Fibroblast of lung (primary cell): ENCODE measurements around the gene SLC35F3. TPM values are rescaled to one million over a fixed set of nuclear protein-coding genes. Genes with fewer than 3 reads are reported as not detected.

Source experiments
- DNase-seq, 2 donors: peaks; one replicate each; pipeline versions ENCODE4 v3.0.0 to v3.0.0-alpha.2; 2010; ENCODE audit warnings: low read depth in 2 of 2
- H2AFZ ChIP-seq: 2 replicates; pipeline ENCODE4 v1.5.1; 2012; ENCODE audit warnings: low read length, control low read depth, inconsistent platforms
- H3K27ac ChIP-seq: 2 replicates; pipeline ENCODE4 v1.5.1; 2011; ENCODE audit warnings: low read length, control low read depth; ENCODE audit not compliant: insufficient read depth
- H3K27me3 ChIP-seq: 2 replicates; pipeline ENCODE4 v1.5.1; 2011; ENCODE audit warnings: mild to moderate bottlenecking, low read length; ENCODE audit not compliant: control insufficient read depth, insufficient read depth
- H3K36me3 ChIP-seq: 2 replicates; pipeline ENCODE4 v1.5.1; 2011; ENCODE audit warnings: low read length; ENCODE audit not compliant: control insufficient read depth, insufficient read depth
- H3K4me1 ChIP-seq: 2 replicates; pipeline ENCODE4 v1.5.1; 2011; ENCODE audit warnings: low read length; ENCODE audit not compliant: control insufficient read depth, insufficient read depth; ENCODE audit errors: extremely low read depth
- H3K4me2 ChIP-seq: 2 replicates; pipeline ENCODE4 v1.5.1; 2011; ENCODE audit warnings: low read length, control low read depth; ENCODE audit not compliant: insufficient read depth; ENCODE audit errors: extremely low read depth
- H3K4me3 ChIP-seq, 4 experiments: fragments of 200-600 bp in 1 of 4; sonication (generic) in 1 of 4; replicated peaks in 1 of 4; 2 replicates each; pipeline ENCODE4 v1.5.1; 2011 to 2016; ENCODE audit warnings: low read length in 4 of 4, low read depth in 3 of 4, mild to moderate bottlenecking in 3 of 4, control low read depth in 2 of 4, inconsistent platforms in 1 of 4, mixed read lengths in 1 of 4; ENCODE audit not compliant: insufficient read depth in 1 of 4; ENCODE audit errors: control extremely low read depth in 1 of 4
- H3K79me2 ChIP-seq: 2 replicates; pipeline ENCODE4 v1.5.1; 2012; ENCODE audit warnings: mild to moderate bottlenecking, low read length, inconsistent platforms; ENCODE audit not compliant: control insufficient read depth, insufficient read depth
- H3K9ac ChIP-seq: 2 replicates; pipeline ENCODE4 v1.5.1; 2011; ENCODE audit warnings: mild to moderate bottlenecking, low read length, control low read depth; ENCODE audit not compliant: insufficient read depth
- H3K9me3 ChIP-seq: 2 replicates; pipeline ENCODE4 v1.5.1; 2012; ENCODE audit warnings: low read depth, low read length; ENCODE audit not compliant: control insufficient read depth, insufficient read depth
- H4K20me1 ChIP-seq: 2 replicates; pipeline ENCODE4 v1.5.1; 2011; ENCODE audit warnings: low read length; ENCODE audit not compliant: control insufficient read depth, insufficient read depth; ENCODE audit errors: extremely low read depth
- CTCF ChIP-seq, 2 donors: IDR thresholded peaks in 1 of 2; conservative IDR thresholded peaks in 1 of 2; 1 replicate in 1 of 2; 2 replicates in 1 of 2; pipeline ENCODE4 v1.5.1; 2011 to 2012; ENCODE audit warnings: low read length in 2 of 2, control low read depth in 1 of 2, inconsistent platforms in 1 of 2, low read depth in 1 of 2, mild to moderate bottlenecking in 1 of 2
- EZH2 ChIP-seq: IDR thresholded peaks from 2 replicates; pipeline ENCODE4 v1.5.1; 2012; ENCODE audit warnings: low read length, control low read depth, mild to moderate bottlenecking; ENCODE audit errors: missing control alignments
- polyA plus RNA-seq, 2 donors: library from polyadenylated mRNA; depleted of rRNA in 1 of 2; stranded (reverse) in 1 of 2; unstranded in 1 of 2; fragments of >200 nt; gene quantifications; 2 replicates each; pipeline ENCODE4 v1.2.1, GENCODE V29; 2011 to 2012; ENCODE audit warnings: missing spikeins in 1 of 2
- total RNA-seq: library from RNA; depleted of rRNA; stranded (reverse); fragments of >200 nt; gene quantifications from 2 replicates; pipeline ENCODE4 v1.2.1, GENCODE V29; 2014

SLC35F3 gene
- total and polyA plus RNA-seq, 2 donors (not counting 1 experiment from before 2014, with no cell fraction given) = not detected

- no peaks in the 10 kb centered on the region for H3K4me1 ChIP-seq
- no peak overlapping the region for H2AFZ ChIP-seq
- H3K79me2 ChIP-seq = no peaks in the 10 kb centered on the region
- no peak overlapping the region for H3K27ac ChIP-seq
- H4K20me1 ChIP-seq = no peaks in the 10 kb centered on the region
- H3K27me3 ChIP-seq = no peaks in the 10 kb centered on the region
- H3K4me3 ChIP-seq = no peak overlapping the region
- no peaks in the 10 kb centered on the region for H3K36me3 ChIP-seq
- no peak for TF ChIP-seq CTCF (conservative IDR thresholded peaks at IDR 0.05 in 1 of 2, IDR thresholded peaks at IDR 0.05 in 1 of 2; ENCODE audit: low read depth in 1 of 2, low read length in 2 of 2)
- H3K9me3 ChIP-seq = no peaks in the 10 kb centered on the region
- no peak for DNase-seq
- no peak overlapping the region for H3K4me2 ChIP-seq
- no peak overlapping the region for H3K9ac ChIP-seq
Measured at GRCh38 chr1:234330843-234331215, 426.4 kb downstream of the SLC35F3 start.

GRCh38 chr1:234331507-234331906, 427.0 kb downstream of the SLC35F3 start:
- no peak overlapping the region for H3K4me3 ChIP-seq
- H3K27ac ChIP-seq = no peak overlapping the region

GRCh38 chr1:234336359-234336758, 431.9 kb downstream of the SLC35F3 start:
- Histone ChIP-seq H3K27me3 (no peaks in the 10 kb centered on the region), H3K36me3 (no peaks in the 10 kb centered on the region), H3K4me2 (no peak overlapping the region), H2AFZ (no peak overlapping the region), H3K27ac (no peak overlapping the region), H4K20me1 (no peaks in the 10 kb centered on the region), H3K4me1 (no peaks in the 10 kb centered on the region), H3K4me3 (no peak overlapping the region), H3K9me3 (no peaks in the 10 kb centered on the region), H3K79me2 (no peaks in the 10 kb centered on the region), H3K9ac (no peak overlapping the region)
- TF ChIP-seq EZH2 = no peak
- no peak for TF ChIP-seq CTCF (conservative IDR thresholded peaks at IDR 0.05 in 1 of 2, IDR thresholded peaks at IDR 0.05 in 1 of 2; ENCODE audit: low read depth in 1 of 2, low read length in 2 of 2)
- no peak for DNase-seq

More at GRCh38 chr1:234331507-234331906, 427.0 kb downstream of the SLC35F3 start:
- Histone ChIP-seq H3K4me1 (no peaks in the 10 kb centered on the region), H2AFZ (no peak overlapping the region), H3K9ac (no peak overlapping the region), H3K79me2 (no peaks in the 10 kb centered on the region), H3K9me3 (no peaks in the 10 kb centered on the region), H4K20me1 (no peaks in the 10 kb centered on the region), H3K36me3 (no peaks in the 10 kb centered on the region), H3K4me2 (no peak overlapping the region), H3K27me3 (no peaks in the 10 kb centered on the region)
- DNase-seq = peak in 1 of 2 donors; percentile 30
- no peak for TF ChIP-seq CTCF (conservative IDR thresholded peaks at IDR 0.05 in 1 of 2, IDR thresholded peaks at IDR 0.05 in 1 of 2; ENCODE audit: low read depth in 1 of 2, low read length in 2 of 2)
- TF ChIP-seq EZH2 = no peak
